ENCODE data around the gene KRTAP10-2. TPM values are rescaled to one million over a fixed set of nuclear protein-coding genes. Genes with fewer than 3 reads are reported as not detected.

Gene KRTAP10-2
- total RNA-seq, 1 experiment from 2014 or later: not detected

DNA sequence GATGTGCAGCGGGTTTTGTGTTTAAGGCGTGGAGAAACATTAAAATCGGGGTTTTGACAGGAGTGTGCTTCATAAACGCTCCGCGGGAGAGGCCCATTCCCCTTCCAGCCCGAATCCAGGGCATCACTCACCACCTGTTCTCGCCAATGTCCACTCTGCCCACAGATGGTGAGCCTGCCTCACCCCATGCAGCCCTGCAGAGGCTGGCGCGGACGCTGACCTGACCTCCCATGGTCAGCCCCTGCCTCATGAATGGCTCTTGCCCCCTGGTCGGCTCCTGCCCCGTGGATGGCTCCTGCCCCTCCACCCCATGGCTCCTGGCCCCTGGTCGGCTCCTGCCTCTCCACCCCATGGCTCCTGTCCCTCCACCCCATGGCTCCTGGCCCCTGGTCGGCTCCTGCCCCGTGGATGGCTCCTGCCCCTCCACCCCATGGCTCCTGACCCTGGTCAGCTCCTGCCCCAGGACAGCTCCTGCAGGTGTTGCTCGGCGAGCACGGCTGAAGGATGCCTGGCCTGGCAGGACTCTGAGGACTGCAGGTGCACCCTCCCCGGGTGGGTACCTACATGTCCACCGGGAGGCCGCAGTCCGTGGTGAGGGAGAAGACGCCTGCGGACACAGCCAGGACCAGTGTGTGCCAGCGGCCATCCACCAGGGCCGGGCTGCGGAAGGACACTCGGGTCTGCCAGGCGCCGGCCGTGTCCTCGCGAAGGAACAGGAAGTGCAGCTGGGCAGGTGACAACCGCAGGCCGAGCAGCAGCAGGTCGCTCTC is 18.0 kb downstream of the KRTAP10-2 start:
- Histone ChIP-seq H3K9ac (ENCODE audit: extremely low read depth, insufficient read length, low read length) (no peak overlapping the region), H3K14ac (ENCODE audit: insufficient read depth, low read length) (no peak overlapping the region), H3K4me1 (ENCODE audit: insufficient read depth, low read length) (no peaks in the 10 kb centered on the region; the same call in 1 of the 2 replicates), H3K56ac (ENCODE audit: insufficient read length, low read depth, low read length) (no peak overlapping the region), H3K27me3 (ENCODE audit: insufficient read depth, low read length) (no peaks in the 10 kb centered on the region), H3K9me3 (ENCODE audit: control insufficient read depth, low read depth, low read length) (no peaks in the 10 kb centered on the region), H2BK5ac (ENCODE audit: insufficient read length, low read length) (no peak overlapping the region), H3K4me2 (ENCODE audit: insufficient read depth, insufficient read length, low read length) (no peak overlapping the region), H3K4ac (ENCODE audit: low read depth, low read length) (no peak overlapping the region), H4K8ac (replicated peaks; ENCODE audit: insufficient read length, low read depth, low read length) (no peak overlapping the region), H2BK20ac (ENCODE audit: low read depth, low read length, poor library complexity, severe bottlenecking) (no peak overlapping the region), H4K91ac (ENCODE audit: insufficient read length, low read depth, low read length) (no peak overlapping the region), H2BK15ac (ENCODE audit: low read depth, low read length) (no peak overlapping the region), H3T11ph (ENCODE audit: low read length) (no peak overlapping the region), H3K79me2 (ENCODE audit: insufficient read depth, low read length) (no peaks in the 10 kb centered on the region), H3K23ac (ENCODE audit: insufficient read length, low read depth, low read length) (no peak overlapping the region), H3K27ac (ENCODE audit: insufficient read length, low read depth, low read length) (no peak overlapping the region), H2BK12ac (ENCODE audit: insufficient read length, low read depth, low read length) (no peak overlapping the region), H2AK5ac (ENCODE audit: insufficient read length, low read length) (no peak overlapping the region), H3K18ac (ENCODE audit: insufficient read length, low read depth, low read length) (no peak overlapping the region), H3K23me2 (ENCODE audit: insufficient read length, low read depth, low read length, poor library complexity, severe bottlenecking) (no peaks in the 10 kb centered on the region), H3K79me1 (ENCODE audit: insufficient read depth, low read depth, low read length, poor library complexity, severe bottlenecking) (no peaks in the 10 kb centered on the region), H4K20me1 (ENCODE audit: control insufficient read depth, insufficient read depth, insufficient read length) (no peaks in the 10 kb centered on the region), H4K5ac (ENCODE audit: insufficient read length, low read depth, low read length) (no peak overlapping the region), H2AFZ (ENCODE audit: low read length) (no peak overlapping the region), H2BK120ac (ENCODE audit: low read depth, low read length, poor library complexity, severe bottlenecking) (no peak overlapping the region)
- TF ChIP-seq, protein P1, sequence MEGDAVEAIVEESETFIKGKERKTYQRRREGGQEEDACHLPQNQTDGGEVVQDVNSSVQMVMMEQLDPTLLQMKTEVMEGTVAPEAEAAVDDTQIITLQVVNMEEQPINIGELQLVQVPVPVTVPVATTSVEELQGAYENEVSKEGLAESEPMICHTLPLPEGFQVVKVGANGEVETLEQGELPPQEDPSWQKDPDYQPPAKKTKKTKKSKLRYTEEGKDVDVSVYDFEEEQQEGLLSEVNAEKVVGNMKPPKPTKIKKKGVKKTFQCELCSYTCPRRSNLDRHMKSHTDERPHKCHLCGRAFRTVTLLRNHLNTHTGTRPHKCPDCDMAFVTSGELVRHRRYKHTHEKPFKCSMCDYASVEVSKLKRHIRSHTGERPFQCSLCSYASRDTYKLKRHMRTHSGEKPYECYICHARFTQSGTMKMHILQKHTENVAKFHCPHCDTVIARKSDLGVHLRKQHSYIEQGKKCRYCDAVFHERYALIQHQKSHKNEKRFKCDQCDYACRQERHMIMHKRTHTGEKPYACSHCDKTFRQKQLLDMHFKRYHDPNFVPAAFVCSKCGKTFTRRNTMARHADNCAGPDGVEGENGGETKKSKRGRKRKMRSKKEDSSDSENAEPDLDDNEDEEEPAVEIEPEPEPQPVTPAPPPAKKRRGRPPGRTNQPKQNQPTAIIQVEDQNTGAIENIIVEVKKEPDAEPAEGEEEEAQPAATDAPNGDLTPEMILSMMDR (conservative IDR thresholded peaks at IDR 0.05): no peak
- no peak for DNase-seq
- peaks cover 0 to 5% of the 10 kb centered on the region in 2 experiments; a peak in 2 of 5 replicates for H3K9me3 Mint-ChIP-seq
- H3K4me1 Mint-ChIP-seq: peaks cover 2 to 8% of the 10 kb centered on the region in 2 experiments; a peak in 3 of 4 replicates
- H3K36me3 Mint-ChIP-seq (ENCODE audit: insufficient read depth in 1 of 3, low read depth in 3 of 3): peaks cover 0 to 5% (median 0%) of the 10 kb centered on the region in 3 experiments; a peak in 1 of 7 replicates
- H3K27me3 Mint-ChIP-seq (ENCODE audit: low read depth): no peaks in the 10 kb centered on the region; the same call in none of the 2 replicates
- no CpG with 5 or more reads among the region's 37 CpGs for WGBS (ENCODE audit: extremely low coverage, insufficient read length, low lambda C conversion rate)
- no peak overlapping the region; a peak in 1 of 7 replicates for H3K27ac Mint-ChIP-seq
- H3K4me3 Mint-ChIP-seq: no peak overlapping the region
